HEK293 (cell line): Measurements from ENCODE around the gene CARD6.

Experiments used
- ATF2 ChIP-seq: fragments of 450-650 bp; formaldehyde crosslinking; IDR thresholded peaks from 2 replicates; pipeline ENCODE4 v1.5.1; 2016; ENCODE audit warnings: missing biosample characterization, missing genetic modification characterization, low read depth
- BCL11B ChIP-seq: fragments of 450-650 bp; formaldehyde crosslinking; IDR thresholded peaks from 2 replicates; pipeline ENCODE4 v1.5.1; 2016; ENCODE audit warnings: low read depth, missing biosample characterization, missing genetic modification characterization
- KLF1 ChIP-seq: fragments of 450-650 bp; formaldehyde crosslinking; IDR thresholded peaks from 2 replicates; pipeline ENCODE4 v1.5.1; 2016; ENCODE audit warnings: missing biosample characterization, missing genetic modification characterization
- KLF9 ChIP-seq: fragments of 450-650 bp; formaldehyde crosslinking; IDR thresholded peaks from 2 replicates; pipeline ENCODE4 v1.5.1; 2016; ENCODE audit warnings: missing biosample characterization, missing genetic modification characterization, low read depth
- SCRT1 ChIP-seq: fragments of 450-650 bp; formaldehyde crosslinking; IDR thresholded peaks from 2 replicates; pipeline ENCODE4 v1.5.1; 2016; ENCODE audit warnings: missing biosample characterization, missing genetic modification characterization, borderline replicate concordance
- ZBTB11 ChIP-seq: fragments of 450-650 bp; formaldehyde crosslinking; conservative IDR thresholded peaks from 2 replicates; pipeline ENCODE4 v1.5.1; 2016; ENCODE audit warnings: low read depth, missing biosample characterization, missing genetic modification characterization
- ZBTB20 ChIP-seq: fragments of 450-650 bp; formaldehyde crosslinking; IDR thresholded peaks from 2 replicates; pipeline ENCODE4 v1.5.1; 2016; ENCODE audit warnings: missing biosample characterization, missing genetic modification characterization
- ZBTB26 ChIP-seq: fragments of 450-650 bp; formaldehyde crosslinking; optimal IDR thresholded peaks from 2 replicates; pipeline ENCODE3; 2016; ENCODE audit warnings: missing biosample characterization, mild to moderate bottlenecking, missing genetic modification characterization
- ZNF146 ChIP-seq: fragments of 450-650 bp; formaldehyde crosslinking; IDR thresholded peaks from 2 replicates; pipeline ENCODE4 v1.5.1; 2016; ENCODE audit warnings: missing biosample characterization, missing genetic modification characterization
- ZNF148 ChIP-seq: fragments of 450-650 bp; formaldehyde crosslinking; IDR thresholded peaks from 2 replicates; pipeline ENCODE4 v1.5.0; 2017; ENCODE audit warnings: missing biosample characterization, missing genetic modification characterization, borderline replicate concordance
- ZNF175 ChIP-seq: fragments of 450-650 bp; formaldehyde crosslinking; IDR thresholded peaks from 2 replicates; pipeline ENCODE4 v1.5.1; 2016; ENCODE audit warnings: missing biosample characterization, missing genetic modification characterization
- ZNF26 ChIP-seq: fragments of 450-650 bp; formaldehyde crosslinking; IDR thresholded peaks from 2 replicates; pipeline ENCODE4 v1.5.1; 2016; ENCODE audit warnings: missing biosample characterization, missing genetic modification characterization
- ZNF302 ChIP-seq: fragments of 450-650 bp; formaldehyde crosslinking; IDR thresholded peaks from 2 replicates; pipeline ENCODE4 v1.5.1; 2016; ENCODE audit warnings: missing biosample characterization, missing genetic modification characterization, low read depth
- ZNF449 ChIP-seq: fragments of 450-650 bp; formaldehyde crosslinking; IDR thresholded peaks from 2 replicates; pipeline ENCODE4 v1.5.1; 2017; ENCODE audit warnings: missing biosample characterization, mild to moderate bottlenecking, missing genetic modification characterization, moderate library complexity
- ZNF473 ChIP-seq: fragments of 450-650 bp; formaldehyde crosslinking; IDR thresholded peaks from 2 replicates; pipeline ENCODE4 v1.5.1; 2017; ENCODE audit warnings: missing biosample characterization, missing genetic modification characterization
- ZNF544 ChIP-seq: fragments of 450-650 bp; formaldehyde crosslinking; IDR thresholded peaks from 2 replicates; pipeline ENCODE4 v1.5.0; 2017; ENCODE audit warnings: missing biosample characterization, missing genetic modification characterization
- ZNF560 ChIP-seq: fragments of 450-650 bp; formaldehyde crosslinking; IDR thresholded peaks from 2 replicates; pipeline ENCODE4 v1.5.1; 2017; ENCODE audit warnings: missing biosample characterization, missing genetic modification characterization, borderline replicate concordance
- ZNF610 ChIP-seq: fragments of 450-650 bp; formaldehyde crosslinking; IDR thresholded peaks from 2 replicates; pipeline ENCODE4 v1.5.1; 2016; ENCODE audit warnings: missing biosample characterization, missing genetic modification characterization, borderline replicate concordance
- ZNF629 ChIP-seq: fragments of 450-650 bp; formaldehyde crosslinking; IDR thresholded peaks from 2 replicates; pipeline ENCODE4 v1.5.1; 2017; ENCODE audit warnings: missing biosample characterization, missing genetic modification characterization
- ZNF664 ChIP-seq: fragments of 450-650 bp; formaldehyde crosslinking; IDR thresholded peaks from 2 replicates; pipeline ENCODE4 v1.5.1; 2016; ENCODE audit warnings: missing biosample characterization, missing genetic modification characterization
- ZNF837 ChIP-seq: fragments of 450-650 bp; formaldehyde crosslinking; IDR thresholded peaks from 2 replicates; pipeline ENCODE4 v1.5.1; 2016; ENCODE audit warnings: missing biosample characterization, missing genetic modification characterization
- ZNF843 ChIP-seq: fragments of 450-650 bp; formaldehyde crosslinking; IDR thresholded peaks from 2 replicates; pipeline ENCODE4 v1.5.1; 2016; ENCODE audit warnings: missing biosample characterization, missing genetic modification characterization

The CARD6 gene

GRCh38 chr5:40797273-40798011 lies 43.7 kb upstream of the CARD6 start (continued):
- TF ChIP-seq ZNF148 (tag by site-specific recombination) = no peak
- no peak for TF ChIP-seq ZNF175
- TF ChIP-seq ZNF664 = no peak
- TF ChIP-seq ZNF26 (tag by site-specific recombination) = no peak
- TF ChIP-seq ZBTB20 (tag by site-specific recombination) = peak; percentile 68
- TF ChIP-seq ZBTB11 (tag by site-specific recombination) = peak; percentile 87
- TF ChIP-seq ZNF610 (tag by site-specific recombination) = 0 out of 2 replicates have a peak, but pooled peaks have one; percentile 20
- TF ChIP-seq BCL11B (tag by site-specific recombination) = no peak
- TF ChIP-seq ZNF473 = no peak
- peak; percentile 68; the same call in 1 of the 2 replicates for TF ChIP-seq ZNF629 (tag by site-specific recombination)
- TF ChIP-seq ZNF302 = no peak
- TF ChIP-seq ZNF843 (tag by site-specific recombination) = peak; percentile 45; the same call in 1 of the 2 replicates
- peak; percentile 84 for TF ChIP-seq ZBTB26
- TF ChIP-seq ZNF837 (tag by site-specific recombination) = no peak
- TF ChIP-seq KLF1 (tag by site-specific recombination) = no peak; the same call in 1 of the 2 replicates
- TF ChIP-seq ZNF449 = no peak
- no peak for TF ChIP-seq ZNF544 (tag by site-specific recombination)
- TF ChIP-seq ZNF560 (tag by site-specific recombination) = no peak
- no peak for TF ChIP-seq ZNF146
- TF ChIP-seq KLF9 (tag by site-specific recombination) = no peak
- TF ChIP-seq SCRT1 (tag by site-specific recombination) = no peak
- TF ChIP-seq ATF2 (tag by site-specific recombination) = no peak
